Type B pancreatic cell (in vitro differentiated cells): ENCODE results near the gene ATG16L2. TPM values are rescaled to one million over a fixed set of nuclear protein-coding genes. Genes with fewer than 3 reads are reported as not detected.

Source experiments
- DNase-seq: peaks from one replicate; pipeline ENCODE4 v3.0.0; 2021; ENCODE audit warnings: mixed read lengths; ENCODE audit not compliant: unreplicated experiment; ENCODE audit errors: extremely low spot score
- H3K27ac Mint-ChIP-seq: 2 replicates; pipeline ENCODE4 v1.8.0; 2021; ENCODE audit warnings: mild to moderate bottlenecking, mixed read lengths
- H3K27me3 Mint-ChIP-seq: 2 replicates; pipeline ENCODE4 v1.8.0; 2021; ENCODE audit warnings: mixed read lengths
- H3K36me3 Mint-ChIP-seq: 2 replicates; pipeline ENCODE4 v1.8.0; 2021; ENCODE audit warnings: mixed read lengths
- H3K4me1 Mint-ChIP-seq: one replicate; pipeline ENCODE4 v1.8.0; 2021; ENCODE audit warnings: mixed read lengths; ENCODE audit not compliant: unreplicated experiment
- H3K4me3 Mint-ChIP-seq: 2 replicates; pipeline ENCODE4 v1.8.0; 2021; ENCODE audit warnings: mild to moderate bottlenecking, mixed read lengths
- H3K9me3 Mint-ChIP-seq: 2 replicates; pipeline ENCODE4 v1.8.0; 2021; ENCODE audit warnings: mixed read lengths
- CTCF ChIP-seq: fragments of 200-600 bp; sonication (generic); conservative IDR thresholded peaks from 2 replicates; pipeline ENCODE4 v1.5.0; 2021; ENCODE audit warnings: antibody characterized with exemption, mild to moderate bottlenecking
- total RNA-seq: library from RNA; stranded (reverse); gene quantifications from 2 replicates; pipeline ENCODE4 v1.2.1, GENCODE V29; 2021; ENCODE audit warnings: low replicate concordance

The ATG16L2 gene
- total RNA-seq, 1 donor from 2014 or later: 29.5 TPM

- no peaks in the 10 kb centered on the region for H3K27me3 Mint-ChIP-seq
- H3K27ac Mint-ChIP-seq: no peak overlapping the region
- H3K9me3 Mint-ChIP-seq: no peaks in the 10 kb centered on the region
- no peak for DNase-seq
- TF ChIP-seq CTCF: no peak
- H3K36me3 Mint-ChIP-seq: no peaks in the 10 kb centered on the region
- H3K4me3 Mint-ChIP-seq: no peak overlapping the region
- H3K4me1 Mint-ChIP-seq: peaks cover 50% of the 10 kb centered on the region
These were observed 44.5 kb upstream of the ATG16L2 start for GRCh38 chr11:72769680-72770079.

GRCh38 chr11:72770799-72771198 lies 43.4 kb upstream of the ATG16L2 start:
- no peak overlapping the region for H3K4me3 Mint-ChIP-seq
- no peak for DNase-seq
- H3K27me3 Mint-ChIP-seq: no peaks in the 10 kb centered on the region
- no peak for TF ChIP-seq CTCF
- H3K36me3 Mint-ChIP-seq: no peaks in the 10 kb centered on the region
- H3K9me3 Mint-ChIP-seq: no peaks in the 10 kb centered on the region
- no peak overlapping the region for H3K27ac Mint-ChIP-seq
- H3K4me1 Mint-ChIP-seq: peaks cover 59% of the 10 kb centered on the region

GRCh38 chr11:72771507-72771906 lies 42.7 kb upstream of the ATG16L2 start:
- no peaks in the 10 kb centered on the region for H3K36me3 Mint-ChIP-seq
- peaks cover 61% of the 10 kb centered on the region for H3K4me1 Mint-ChIP-seq
- H3K27ac Mint-ChIP-seq: no peak overlapping the region
- no peak for DNase-seq
- H3K27me3 Mint-ChIP-seq: no peaks in the 10 kb centered on the region
- no peak overlapping the region for H3K4me3 Mint-ChIP-seq
- TF ChIP-seq CTCF: no peak
- no peaks in the 10 kb centered on the region for H3K9me3 Mint-ChIP-seq

GRCh38 chr11:72772059-72772458 lies 42.2 kb upstream of the ATG16L2 start:
- Mint-ChIP-seq H3K4me1 (peaks cover 59% of the 10 kb centered on the region), H3K27ac (peak overlapping the region; percentile 77), H3K36me3 (no peaks in the 10 kb centered on the region), H3K4me3 (no peak overlapping the region), H3K9me3 (no peaks in the 10 kb centered on the region), H3K27me3 (no peaks in the 10 kb centered on the region)
- TF ChIP-seq CTCF: no peak
- no peak for DNase-seq

GRCh38 chr11:72773291-72773690 lies 40.9 kb upstream of the ATG16L2 start:
- Mint-ChIP-seq H3K9me3 (no peaks in the 10 kb centered on the region), H3K27me3 (no peaks in the 10 kb centered on the region), H3K27ac (peak overlapping the region; percentile 77), H3K4me3 (peak overlapping the region; percentile 66), H3K36me3 (no peaks in the 10 kb centered on the region), H3K4me1 (peaks cover 56% of the 10 kb centered on the region)
- DNase-seq: no peak
- TF ChIP-seq CTCF: no peak

GRCh38 chr11:72773696-72774095 lies 40.5 kb upstream of the ATG16L2 start:
- Mint-ChIP-seq H3K27me3 (no peaks in the 10 kb centered on the region), H3K9me3 (no peaks in the 10 kb centered on the region), H3K36me3 (no peaks in the 10 kb centered on the region), H3K4me1 (peaks cover 52% of the 10 kb centered on the region), H3K4me3 (peak overlapping the region; percentile 66), H3K27ac (peak overlapping the region; percentile 77)
- DNase-seq: no peak
- no peak for TF ChIP-seq CTCF
